ENCODE data around the gene NRG3. TPM values are rescaled to one million over a fixed set of nuclear protein-coding genes. Genes with fewer than 3 reads are reported as not detected.

Gene NRG3
- total RNA-seq, 2 donors from 2014 or later, result 1.7 to 2.3 TPM

DNA sequence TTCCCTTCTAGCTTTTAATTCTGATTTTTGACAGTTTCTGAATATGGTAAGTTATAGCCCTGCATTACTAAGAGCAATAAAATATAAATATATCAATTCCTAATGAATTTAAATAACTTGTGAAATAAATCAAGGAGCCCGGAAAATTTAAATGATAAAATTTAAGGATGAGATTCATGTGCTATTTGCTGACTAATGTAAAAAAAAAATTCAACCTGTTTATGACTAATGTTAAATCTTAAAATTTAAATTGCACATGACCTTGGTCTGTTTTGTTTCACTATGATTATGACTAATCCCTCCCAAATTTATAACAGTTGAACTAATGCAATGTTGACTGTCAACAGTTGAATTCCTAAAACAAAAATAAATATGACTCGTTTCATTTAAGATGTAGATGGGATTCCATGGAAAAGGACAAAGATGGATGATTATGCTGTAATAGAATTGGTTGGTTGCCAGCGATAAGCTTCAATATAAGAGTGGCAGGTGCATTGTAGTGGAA is 419.9 kb downstream of the NRG3 start:
- no peaks in the 10 kb centered on the region for H3K9me3 ChIP-seq (ENCODE audit: control insufficient read depth, low read length)
- H3K36me3 Mint-ChIP-seq (ENCODE audit: low read depth), result no peaks in the 10 kb centered on the region
- TF ChIP-seq, protein P1, sequence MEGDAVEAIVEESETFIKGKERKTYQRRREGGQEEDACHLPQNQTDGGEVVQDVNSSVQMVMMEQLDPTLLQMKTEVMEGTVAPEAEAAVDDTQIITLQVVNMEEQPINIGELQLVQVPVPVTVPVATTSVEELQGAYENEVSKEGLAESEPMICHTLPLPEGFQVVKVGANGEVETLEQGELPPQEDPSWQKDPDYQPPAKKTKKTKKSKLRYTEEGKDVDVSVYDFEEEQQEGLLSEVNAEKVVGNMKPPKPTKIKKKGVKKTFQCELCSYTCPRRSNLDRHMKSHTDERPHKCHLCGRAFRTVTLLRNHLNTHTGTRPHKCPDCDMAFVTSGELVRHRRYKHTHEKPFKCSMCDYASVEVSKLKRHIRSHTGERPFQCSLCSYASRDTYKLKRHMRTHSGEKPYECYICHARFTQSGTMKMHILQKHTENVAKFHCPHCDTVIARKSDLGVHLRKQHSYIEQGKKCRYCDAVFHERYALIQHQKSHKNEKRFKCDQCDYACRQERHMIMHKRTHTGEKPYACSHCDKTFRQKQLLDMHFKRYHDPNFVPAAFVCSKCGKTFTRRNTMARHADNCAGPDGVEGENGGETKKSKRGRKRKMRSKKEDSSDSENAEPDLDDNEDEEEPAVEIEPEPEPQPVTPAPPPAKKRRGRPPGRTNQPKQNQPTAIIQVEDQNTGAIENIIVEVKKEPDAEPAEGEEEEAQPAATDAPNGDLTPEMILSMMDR (conservative IDR thresholded peaks at IDR 0.05), result no peak
- no peaks in the 10 kb centered on the region for H3K4me1 Mint-ChIP-seq
- no peaks in the 10 kb centered on the region for H3K4me1 ChIP-seq (ENCODE audit: control insufficient read depth, insufficient read depth, low read length)
- WGBS, 2 experiments (ENCODE audit: insufficient coverage in 1 of 2, insufficient read length in 1 of 2), result 91 to 94% methylated on average over 2 of the region's 3 CpGs
- H3K4me3 Mint-ChIP-seq, result no peak overlapping the region
- H3K36me3 ChIP-seq (ENCODE audit: control insufficient read depth, insufficient read depth, low read length), result no peaks in the 10 kb centered on the region
- no peaks in the 10 kb centered on the region for H3K27me3 ChIP-seq (ENCODE audit: control insufficient read depth, insufficient read depth, low read length, poor library complexity, severe bottlenecking)
- no peaks in the 10 kb centered on the region for H3K27me3 Mint-ChIP-seq (ENCODE audit: insufficient read depth)
- peaks cover 3% of the 10 kb centered on the region for H3K9me3 Mint-ChIP-seq
- no peak overlapping the region for H3K27ac Mint-ChIP-seq
- no peak overlapping the region for H3K9ac ChIP-seq (ENCODE audit: extremely low read depth, low read length, poor library complexity, severe bottlenecking)
- H3K27ac ChIP-seq (ENCODE audit: low read depth, low read length), result no peak overlapping the region
- no peak for DNase-seq
- no peak overlapping the region for H3K4me3 ChIP-seq (ENCODE audit: low read length)

DNA sequence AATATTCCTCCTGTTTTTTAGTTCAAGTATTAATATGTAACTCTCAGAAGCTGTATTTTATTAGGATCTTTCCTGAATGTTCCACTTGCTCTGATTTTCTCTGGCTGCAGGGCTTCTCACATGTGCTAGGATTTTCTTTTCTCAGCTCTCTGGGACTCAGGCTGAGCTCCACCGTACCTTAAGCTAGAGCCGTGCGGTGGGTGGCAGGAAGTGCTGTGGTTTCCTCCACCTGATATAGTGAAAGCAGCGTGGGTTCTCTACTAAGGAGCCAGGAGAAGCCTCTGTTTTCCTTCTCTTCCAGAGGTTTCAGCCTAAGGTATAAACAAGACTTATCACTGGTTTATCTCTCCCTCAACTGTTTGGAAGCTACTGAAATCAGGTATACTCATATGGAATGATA is 433.6 kb downstream of the NRG3 start:
- no peak overlapping the region for H3K4me3 Mint-ChIP-seq
- TF ChIP-seq, protein P1 (conservative IDR thresholded peaks at IDR 0.05), result no peak
- H3K4me1 ChIP-seq (ENCODE audit: control insufficient read depth, insufficient read depth, low read length), result no peaks in the 10 kb centered on the region
- H3K4me3 ChIP-seq (ENCODE audit: low read length), result no peak overlapping the region
- no peaks in the 10 kb centered on the region for H3K9me3 Mint-ChIP-seq
- no peaks in the 10 kb centered on the region for H3K9me3 ChIP-seq (ENCODE audit: control insufficient read depth, low read length)
- whole genome bisulfite sequencing, 2 experiments (ENCODE audit: insufficient coverage in 1 of 2, insufficient read length in 1 of 2), result 89 to 94% methylated on average over 3 to 4 of the region's 4 CpGs
- no peaks in the 10 kb centered on the region for H3K4me1 Mint-ChIP-seq
- DNase-seq, result no peak
- no peak overlapping the region for H3K27ac Mint-ChIP-seq
- no peaks in the 10 kb centered on the region for H3K36me3 Mint-ChIP-seq (ENCODE audit: low read depth)
- no peak overlapping the region for H3K9ac ChIP-seq (ENCODE audit: extremely low read depth, low read length, poor library complexity, severe bottlenecking)
- no peaks in the 10 kb centered on the region for H3K36me3 ChIP-seq (ENCODE audit: control insufficient read depth, insufficient read depth, low read length)
- no peaks in the 10 kb centered on the region for H3K27me3 Mint-ChIP-seq (ENCODE audit: insufficient read depth)
- no peak overlapping the region for H3K27ac ChIP-seq (ENCODE audit: low read depth, low read length)
- no peaks in the 10 kb centered on the region for H3K27me3 ChIP-seq (ENCODE audit: control insufficient read depth, insufficient read depth, low read length, poor library complexity, severe bottlenecking)

DNA sequence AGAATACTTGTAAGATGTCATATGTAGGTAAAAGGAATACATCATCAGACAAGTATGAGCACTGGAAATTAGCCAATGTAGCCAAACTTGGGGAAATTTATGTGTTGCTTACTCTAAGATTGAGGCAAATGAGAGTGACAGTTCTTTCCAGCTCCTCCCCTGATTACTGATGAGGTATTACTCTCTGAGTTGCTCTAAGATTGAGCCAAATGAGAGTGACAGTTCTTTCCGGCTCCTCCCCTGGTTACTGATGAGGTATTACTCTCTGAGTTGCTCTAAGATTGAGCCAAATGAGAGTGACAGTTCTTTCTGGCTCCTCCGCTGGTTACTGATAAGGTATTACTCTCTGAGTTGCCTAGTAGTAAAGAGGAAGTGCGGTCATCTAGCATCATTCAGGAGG is 435.8 kb downstream of the NRG3 start:
- H3K27ac Mint-ChIP-seq, result no peak overlapping the region
- WGBS, 2 experiments (ENCODE audit: insufficient coverage in 1 of 2, insufficient read length in 1 of 2), result 93 to 100% methylated on average over 1 to 2 of the region's 3 CpGs

More for the DNA sequence above, 435.8 kb downstream of the NRG3 start:
- H3K4me1 ChIP-seq (ENCODE audit: control insufficient read depth, insufficient read depth, low read length), result no peaks in the 10 kb centered on the region
- H3K27me3 Mint-ChIP-seq (ENCODE audit: insufficient read depth), result no peaks in the 10 kb centered on the region
- H3K36me3 Mint-ChIP-seq (ENCODE audit: low read depth), result no peaks in the 10 kb centered on the region
- no peaks in the 10 kb centered on the region for H3K27me3 ChIP-seq (ENCODE audit: control insufficient read depth, insufficient read depth, low read length, poor library complexity, severe bottlenecking)
- H3K9ac ChIP-seq (ENCODE audit: extremely low read depth, low read length, poor library complexity, severe bottlenecking), result no peak overlapping the region
- DNase-seq, result no peak
- H3K4me3 Mint-ChIP-seq, result no peak overlapping the region
- TF ChIP-seq, protein P1 (conservative IDR thresholded peaks at IDR 0.05), result no peak
- no peaks in the 10 kb centered on the region for H3K36me3 ChIP-seq (ENCODE audit: control insufficient read depth, insufficient read depth, low read length)
- no peak overlapping the region for H3K27ac ChIP-seq (ENCODE audit: low read depth, low read length)
- no peak overlapping the region for H3K4me3 ChIP-seq (ENCODE audit: low read length)
- no peaks in the 10 kb centered on the region for H3K9me3 Mint-ChIP-seq
- no peaks in the 10 kb centered on the region for H3K9me3 ChIP-seq (ENCODE audit: control insufficient read depth, low read length)
- H3K4me1 Mint-ChIP-seq, result no peaks in the 10 kb centered on the region

Data from endodermal cell (in vitro differentiated cells).